ENCODE data around the gene PCYT1B. TPM values are rescaled to one million over a fixed set of nuclear protein-coding genes. Genes with fewer than 3 reads are reported as not detected.

The PCYT1B gene
- total and polyA plus RNA-seq, 9 of the 15 experiments (the other 6 are each of a cell fraction or from before 2014, with no cell fraction given): 0.04 to 0.34 (median 0.07) TPM; not detected in 1

DNA sequence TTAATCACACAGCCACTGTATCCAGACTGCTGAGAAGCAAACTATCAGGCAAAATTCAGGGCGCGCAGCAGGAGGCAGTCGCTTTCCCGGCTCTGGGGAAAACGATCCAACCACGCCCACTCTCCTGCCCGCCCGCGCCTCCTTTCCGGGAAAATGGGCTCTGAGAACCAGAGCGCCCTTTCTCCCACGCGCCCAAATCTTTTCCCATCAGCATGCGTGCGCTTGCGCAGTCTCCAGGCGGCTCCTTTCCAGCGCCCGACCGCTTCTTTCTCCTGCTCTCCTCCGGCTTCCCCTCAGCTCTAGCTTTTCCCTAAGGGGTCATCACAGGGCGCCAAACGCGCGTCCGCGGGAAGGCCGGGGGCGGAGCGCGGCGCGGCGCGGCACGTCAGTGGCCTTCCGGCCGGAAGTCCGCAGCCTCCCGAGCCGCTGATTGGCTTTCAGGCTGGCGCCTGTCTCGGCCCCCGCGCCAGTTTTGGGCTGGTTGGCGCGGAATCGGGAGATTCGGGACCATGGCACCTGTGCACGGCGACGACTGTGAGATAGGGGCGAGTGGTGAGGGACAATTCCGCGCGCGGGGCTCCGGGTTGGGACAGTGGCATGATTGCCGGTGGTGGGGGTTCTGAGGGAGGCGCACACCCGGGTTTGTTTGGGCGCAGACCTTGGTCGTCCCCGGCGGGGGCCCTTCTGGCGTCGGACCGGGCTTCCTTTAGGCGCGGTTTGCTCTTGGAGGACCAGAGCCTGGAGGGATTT, 46.5 kb upstream of the PCYT1B start, which contains the start of gene POLA1 (continued):
- TF ChIP-seq TAL1 (IDR thresholded peaks at IDR 0.05) (no peak), ZFX (CRISPR knock-in tag; IDR thresholded peaks at IDR 0.05) (peak; percentile 66), VEZF1 (CRISPR knock-in tag; IDR thresholded peaks at IDR 0.05) (peak; percentile 58), ERF (CRISPR knock-in tag; IDR thresholded peaks at IDR 0.05) (no peak), RAD51 (IDR thresholded peaks at IDR 0.05; ENCODE audit: borderline replicate concordance, low read depth) (no peak), ZNF253 (CRISPR knock-in tag; conservative IDR thresholded peaks at IDR 0.05) (no peak), AFF1 (IDR thresholded peaks at IDR 0.05; ENCODE audit: low read depth in 1 of 2, partially characterized antibody in 2 of 2) (no peak), FOXK1 (CRISPR knock-in tag; IDR thresholded peaks at IDR 0.05; ENCODE audit: borderline replicate concordance) (no peak)
- TF ChIP-seq, protein P1, sequence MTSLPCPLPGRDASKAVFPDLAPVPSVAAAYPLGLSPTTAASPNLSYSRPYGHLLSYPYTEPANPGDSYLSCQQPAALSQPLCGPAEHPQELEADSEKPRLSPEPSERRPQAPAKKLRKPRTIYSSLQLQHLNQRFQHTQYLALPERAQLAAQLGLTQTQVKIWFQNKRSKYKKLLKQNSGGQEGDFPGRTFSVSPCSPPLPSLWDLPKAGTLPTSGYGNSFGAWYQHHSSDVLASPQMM (CRISPR knock-in tag; IDR thresholded peaks at IDR 0.05): no peak
- TF ChIP-seq, protein P2, sequence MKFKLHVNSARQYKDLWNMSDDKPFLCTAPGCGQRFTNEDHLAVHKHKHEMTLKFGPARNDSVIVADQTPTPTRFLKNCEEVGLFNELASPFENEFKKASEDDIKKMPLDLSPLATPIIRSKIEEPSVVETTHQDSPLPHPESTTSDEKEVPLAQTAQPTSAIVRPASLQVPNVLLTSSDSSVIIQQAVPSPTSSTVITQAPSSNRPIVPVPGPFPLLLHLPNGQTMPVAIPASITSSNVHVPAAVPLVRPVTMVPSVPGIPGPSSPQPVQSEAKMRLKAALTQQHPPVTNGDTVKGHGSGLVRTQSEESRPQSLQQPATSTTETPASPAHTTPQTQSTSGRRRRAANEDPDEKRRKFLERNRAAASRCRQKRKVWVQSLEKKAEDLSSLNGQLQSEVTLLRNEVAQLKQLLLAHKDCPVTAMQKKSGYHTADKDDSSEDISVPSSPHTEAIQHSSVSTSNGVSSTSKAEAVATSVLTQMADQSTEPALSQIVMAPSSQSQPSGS (CRISPR knock-in tag; IDR thresholded peaks at IDR 0.05): no peak
- TF ChIP-seq, protein P3, sequence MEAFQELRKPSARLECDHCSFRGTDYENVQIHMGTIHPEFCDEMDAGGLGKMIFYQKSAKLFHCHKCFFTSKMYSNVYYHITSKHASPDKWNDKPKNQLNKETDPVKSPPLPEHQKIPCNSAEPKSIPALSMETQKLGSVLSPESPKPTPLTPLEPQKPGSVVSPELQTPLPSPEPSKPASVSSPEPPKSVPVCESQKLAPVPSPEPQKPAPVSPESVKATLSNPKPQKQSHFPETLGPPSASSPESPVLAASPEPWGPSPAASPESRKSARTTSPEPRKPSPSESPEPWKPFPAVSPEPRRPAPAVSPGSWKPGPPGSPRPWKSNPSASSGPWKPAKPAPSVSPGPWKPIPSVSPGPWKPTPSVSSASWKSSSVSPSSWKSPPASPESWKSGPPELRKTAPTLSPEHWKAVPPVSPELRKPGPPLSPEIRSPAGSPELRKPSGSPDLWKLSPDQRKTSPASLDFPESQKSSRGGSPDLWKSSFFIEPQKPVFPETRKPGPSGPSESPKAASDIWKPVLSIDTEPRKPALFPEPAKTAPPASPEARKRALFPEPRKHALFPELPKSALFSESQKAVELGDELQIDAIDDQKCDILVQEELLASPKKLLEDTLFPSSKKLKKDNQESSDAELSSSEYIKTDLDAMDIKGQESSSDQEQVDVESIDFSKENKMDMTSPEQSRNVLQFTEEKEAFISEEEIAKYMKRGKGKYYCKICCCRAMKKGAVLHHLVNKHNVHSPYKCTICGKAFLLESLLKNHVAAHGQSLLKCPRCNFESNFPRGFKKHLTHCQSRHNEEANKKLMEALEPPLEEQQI (IDR thresholded peaks at IDR 0.05): no peak
- TF ChIP-seq, protein P4, sequence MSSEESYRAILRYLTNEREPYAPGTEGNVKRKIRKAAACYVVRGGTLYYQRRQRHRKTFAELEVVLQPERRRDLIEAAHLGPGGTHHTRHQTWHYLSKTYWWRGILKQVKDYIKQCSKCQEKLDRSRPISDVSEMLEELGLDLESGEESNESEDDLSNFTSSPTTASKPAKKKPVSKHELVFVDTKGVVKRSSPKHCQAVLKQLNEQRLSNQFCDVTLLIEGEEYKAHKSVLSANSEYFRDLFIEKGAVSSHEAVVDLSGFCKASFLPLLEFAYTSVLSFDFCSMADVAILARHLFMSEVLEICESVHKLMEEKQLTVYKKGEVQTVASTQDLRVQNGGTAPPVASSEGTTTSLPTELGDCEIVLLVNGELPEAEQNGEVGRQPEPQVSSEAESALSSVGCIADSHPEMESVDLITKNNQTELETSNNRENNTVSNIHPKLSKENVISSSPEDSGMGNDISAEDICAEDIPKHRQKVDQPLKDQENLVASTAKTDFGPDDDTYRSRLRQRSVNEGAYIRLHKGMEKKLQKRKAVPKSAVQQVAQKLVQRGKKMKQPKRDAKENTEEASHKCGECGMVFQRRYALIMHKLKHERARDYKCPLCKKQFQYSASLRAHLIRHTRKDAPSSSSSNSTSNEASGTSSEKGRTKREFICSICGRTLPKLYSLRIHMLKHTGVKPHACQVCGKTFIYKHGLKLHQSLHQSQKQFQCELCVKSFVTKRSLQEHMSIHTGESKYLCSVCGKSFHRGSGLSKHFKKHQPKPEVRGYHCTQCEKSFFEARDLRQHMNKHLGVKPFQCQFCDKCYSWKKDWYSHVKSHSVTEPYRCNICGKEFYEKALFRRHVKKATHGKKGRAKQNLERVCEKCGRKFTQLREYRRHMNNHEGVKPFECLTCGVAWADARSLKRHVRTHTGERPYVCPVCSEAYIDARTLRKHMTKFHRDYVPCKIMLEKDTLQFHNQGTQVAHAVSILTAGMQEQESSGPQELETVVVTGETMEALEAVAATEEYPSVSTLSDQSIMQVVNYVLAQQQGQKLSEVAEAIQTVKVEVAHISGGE (CRISPR knock-in tag; IDR thresholded peaks at IDR 0.05): peak in 1 of 3 experiments; percentile 88; a peak in 2 of 6 replicates

All from K562 (cell line).